HUDEP-2 (cell line): ENCODE data around the gene PSME4.
"Not testable (repeated sequence)": the region's sequence is repeated elsewhere in the genome, so short reads cannot be mapped to it uniquely, and the experiment has no call there.

ENCODE experiments used
- DNase-seq, 76 experiments: peaks; one replicate each; lab custom pipeline; 2025; ENCODE audit not compliant: unreplicated experiment in 76 of 76; lab: John Stamatoyannopoulos, UW

PSME4 gene

GRCh38 chr2:53843595-53843994, 127.2 kb downstream of the PSME4 start:
- peak in 7 of 76 experiments; percentile 1 to 24 (median 4) for DNase-seq

GRCh38 chr2:53842891-53843290, 127.9 kb downstream of the PSME4 start:
- no peak for DNase-seq

GRCh38 chr2:53841651-53842050, 129.1 kb downstream of the PSME4 start:
- DNase-seq, result not testable (repeated sequence)

- no peak for DNase-seq
These were observed 130.2 kb downstream of the PSME4 start for GRCh38 chr2:53840580-53840979.

- DNase-seq, result not testable (repeated sequence)
These were observed 140.9 kb downstream of the PSME4 start for GRCh38 chr2:53829980-53830290.

GRCh38 chr2:53829273-53829979, 141.4 kb downstream of the PSME4 start:
- DNase-seq, result no peak

- no peak for DNase-seq
These were observed 142.5 kb downstream of the PSME4 start for GRCh38 chr2:53828331-53828730.

GRCh38 chr2:53827398-53828175, 143.2 kb downstream of the PSME4 start:
- DNase-seq, result no peak

GRCh38 chr2:53826587-53827397, 144.0 kb downstream of the PSME4 start:
- DNase-seq, result no peak

GRCh38 chr2:53826030-53826410, 144.8 kb downstream of the PSME4 start:
- no peak for DNase-seq

- DNase-seq, result peak in 9 of 76 experiments; percentile 1 to 19 (median 4)
These were observed 147.2 kb downstream of the PSME4 start for GRCh38 chr2:53823639-53824038.

- DNase-seq, result no peak
These were observed 149.0 kb downstream of the PSME4 start for GRCh38 chr2:53821810-53822209.

- DNase-seq, result no peak
These were observed 150.1 kb downstream of the PSME4 start for GRCh38 chr2:53820711-53821110.

GRCh38 chr2:53820048-53820447, 150.7 kb downstream of the PSME4 start:
- DNase-seq, result no peak

GRCh38 chr2:53819634-53820033, 151.2 kb downstream of the PSME4 start:
- no peak for DNase-seq

- no peak for DNase-seq
These were observed 151.8 kb downstream of the PSME4 start for GRCh38 chr2:53818854-53819435.
